Ramos (cell line): ENCODE measurements around the gene NCAPH2.

ENCODE experiments used
- in situ Hi-C: fragments of 300-500 bp; cut with MboI; formaldehyde crosslinking; loops from one replicate; pipeline ENCODE4 v1.14.3; 2022; ENCODE audit warnings: low sequenced_read_pairs; ENCODE audit not compliant: unreplicated experiment

NCAPH2 gene

GRCh38 chr22:50473855-50474671 lies 34.0 kb upstream of the NCAPH2 start:
- in situ Hi-C loops = no loop called here

- in situ Hi-C loops = no loop called here
These were observed 33.0 kb upstream of the NCAPH2 start, which contains the start of gene SBF1 for GRCh38 chr22:50474710-50475651. Gene SBF1, minus strand, starts transcription at chr22:50475035. Its CDS starts 195 bp downstream, at chr22:50474840.

- in situ Hi-C loops = no loop called here
These were observed 32.4 kb upstream of the NCAPH2 start for GRCh38 chr22:50475652-50476002.

- in situ Hi-C loops = no loop called here
These were observed 31.2 kb upstream of the NCAPH2 start for GRCh38 chr22:50476868-50477267.

GRCh38 chr22:50477923-50478322 lies 30.1 kb upstream of the NCAPH2 start:
- in situ Hi-C loops = no loop called here

- in situ Hi-C loops = no loop called here
These were observed 28.3 kb upstream of the NCAPH2 start for GRCh38 chr22:50479721-50480120.

GRCh38 chr22:50481045-50481439 lies 27.0 kb upstream of the NCAPH2 start:
- in situ Hi-C loops = no loop called here

GRCh38 chr22:50481440-50482106 lies 26.5 kb upstream of the NCAPH2 start, which contains the start of gene ADM2:
Gene ADM2, plus strand, starts transcription at chr22:50481543. Its CDS starts 305 bp downstream, at chr22:50481848.
- in situ Hi-C loops = no loop called here

GRCh38 chr22:50482107-50483074 lies 25.6 kb upstream of the NCAPH2 start:
- in situ Hi-C loops = no loop called here

GRCh38 chr22:50483106-50483505 lies 24.9 kb upstream of the NCAPH2 start:
- in situ Hi-C loops = no loop called here

- in situ Hi-C loops = no loop called here
These were observed 24.5 kb upstream of the NCAPH2 start for GRCh38 chr22:50483556-50483955.

- in situ Hi-C loops = no loop called here
These were observed 23.8 kb upstream of the NCAPH2 start for GRCh38 chr22:50483977-50484853.

- in situ Hi-C loops = no loop called here
These were observed 22.5 kb upstream of the NCAPH2 start for GRCh38 chr22:50485221-50486131.

GRCh38 chr22:50486561-50487289 lies 21.3 kb upstream of the NCAPH2 start, which contains the start of gene MIOX:
Gene MIOX, plus strand, starts transcription at chr22:50486859. Its CDS starts 39 bp downstream, at chr22:50486898.
- in situ Hi-C loops = no loop called here

GRCh38 chr22:50487290-50488005 lies 20.6 kb upstream of the NCAPH2 start:
- in situ Hi-C loops = no loop called here
